ENCODE results near the gene PLEKHA8.
A peak's percentile ranks its signal among the peaks of the same experiment; 100 is the strongest.

PLEKHA8 gene

GRCh38 chr7:30162133-30162532 lies 133.9 kb downstream of the PLEKHA8 start:
- H3K9ac ChIP-seq (ENCODE audit: low read depth, low read length) = no peak overlapping the region
- no peaks in the 10 kb centered on the region for H3K36me3 ChIP-seq (ENCODE audit: insufficient read depth, low read length)
- H3K9me3 ChIP-seq (ENCODE audit: control insufficient read depth, insufficient read depth, low read length) = no peaks in the 10 kb centered on the region
- peaks cover 59% of the 10 kb centered on the region for H3K4me1 ChIP-seq (ENCODE audit: insufficient read depth, low read length)

DNA sequence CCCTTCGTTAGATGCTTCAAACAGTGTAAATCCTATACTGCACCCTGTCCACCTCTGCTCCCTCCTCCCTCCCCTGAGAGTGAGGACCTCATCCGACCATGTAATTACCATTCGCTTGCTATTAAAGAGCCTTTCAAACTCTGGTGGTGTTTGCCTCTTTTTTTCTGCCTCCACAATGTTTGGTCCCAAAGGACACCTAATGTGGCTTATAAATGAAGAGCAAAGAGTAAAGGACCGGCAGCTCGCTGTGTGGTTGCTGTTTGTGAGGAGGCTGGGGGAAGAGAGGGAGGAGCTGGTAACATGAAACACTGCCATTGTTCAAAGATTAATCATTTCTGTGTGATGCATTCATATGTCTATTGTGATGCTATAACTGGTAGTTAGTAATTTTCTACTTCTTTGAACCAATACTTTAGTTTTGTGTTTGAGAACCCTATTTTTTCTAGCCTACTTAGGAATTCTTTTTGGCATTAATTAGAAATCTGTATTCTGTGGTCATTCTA lies 134.5 kb downstream of the PLEKHA8 start:
- Histone ChIP-seq H3K9me3 (ENCODE audit: control insufficient read depth, insufficient read depth, low read length) (no peaks in the 10 kb centered on the region), H3K36me3 (ENCODE audit: insufficient read depth, low read length) (no peaks in the 10 kb centered on the region), H3K9ac (ENCODE audit: low read depth, low read length) (no peak overlapping the region), H3K4me1 (ENCODE audit: insufficient read depth, low read length) (peaks cover 56% of the 10 kb centered on the region)

- peaks cover 58% of the 10 kb centered on the region for H3K4me1 ChIP-seq (ENCODE audit: insufficient read depth, low read length)
- H3K36me3 ChIP-seq (ENCODE audit: insufficient read depth, low read length) = no peaks in the 10 kb centered on the region
- no peak overlapping the region for H3K9ac ChIP-seq (ENCODE audit: low read depth, low read length)
Measured at GRCh38 chr7:30163231-30163894, 135.2 kb downstream of the PLEKHA8 start.

DNA sequence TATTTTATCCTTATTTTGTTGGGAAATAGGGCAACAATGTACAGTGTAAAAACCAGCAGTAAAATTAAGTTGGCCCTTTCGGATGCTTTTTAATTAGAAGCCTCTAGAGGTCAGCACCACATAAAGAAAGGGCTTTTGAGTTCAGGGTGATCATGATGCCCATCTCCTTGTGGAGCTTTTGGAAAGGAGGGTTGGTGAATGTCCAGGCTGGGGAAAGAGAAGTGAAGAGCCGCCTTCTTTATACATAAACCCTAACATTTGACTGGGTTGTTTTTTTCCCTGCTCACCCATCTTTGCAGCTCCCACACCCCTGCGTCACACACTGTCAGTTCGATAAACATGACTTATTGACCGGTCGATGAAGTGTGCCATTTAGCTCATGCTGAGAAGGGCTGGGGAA lies 136.4 kb downstream of the PLEKHA8 start:
- no peak overlapping the region for H3K9ac ChIP-seq (ENCODE audit: low read depth, low read length)
- peaks cover 60% of the 10 kb centered on the region for H3K4me1 ChIP-seq (ENCODE audit: insufficient read depth, low read length)
- no peaks in the 10 kb centered on the region for H3K9me3 ChIP-seq (ENCODE audit: control insufficient read depth, insufficient read depth, low read length)
- H3K36me3 ChIP-seq (ENCODE audit: insufficient read depth, low read length) = no peaks in the 10 kb centered on the region

More at GRCh38 chr7:30163231-30163894, 135.2 kb downstream of the PLEKHA8 start:
- no peaks in the 10 kb centered on the region for H3K9me3 ChIP-seq (ENCODE audit: control insufficient read depth, insufficient read depth, low read length)

DNA sequence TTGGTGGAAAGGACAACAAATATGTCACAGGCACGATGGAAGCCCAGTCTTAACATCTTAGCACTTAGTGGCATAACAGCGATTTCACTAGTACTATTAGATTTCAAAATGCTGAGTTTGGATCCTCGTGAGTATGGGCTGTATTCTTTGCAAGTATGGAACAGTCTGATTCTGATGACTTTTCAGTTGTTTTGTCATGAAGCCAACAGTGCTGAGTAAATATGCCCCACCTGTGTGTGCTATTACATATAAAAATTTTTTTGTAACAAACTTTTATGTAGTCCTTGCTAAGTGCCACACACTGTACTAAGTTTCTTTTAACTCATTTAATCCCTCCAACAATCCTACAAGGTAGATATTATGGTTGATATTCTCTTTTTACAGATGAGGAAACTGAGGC lies 137.4 kb downstream of the PLEKHA8 start:
- H3K9me3 ChIP-seq (ENCODE audit: control insufficient read depth, insufficient read depth, low read length) = no peaks in the 10 kb centered on the region
- no peaks in the 10 kb centered on the region for H3K36me3 ChIP-seq (ENCODE audit: insufficient read depth, low read length)
- no peak overlapping the region for H3K9ac ChIP-seq (ENCODE audit: low read depth, low read length)
- H3K4me1 ChIP-seq (ENCODE audit: insufficient read depth, low read length) = peaks cover 59% of the 10 kb centered on the region

- Histone ChIP-seq H3K9me3 (ENCODE audit: control insufficient read depth, insufficient read depth, low read length) (no peaks in the 10 kb centered on the region), H3K36me3 (ENCODE audit: insufficient read depth, low read length) (no peaks in the 10 kb centered on the region), H3K9ac (ENCODE audit: low read depth, low read length) (no peak overlapping the region), H3K4me1 (ENCODE audit: insufficient read depth, low read length) (peaks cover 58% of the 10 kb centered on the region)
Measured at GRCh38 chr7:30166155-30166840, 138.1 kb downstream of the PLEKHA8 start.

GRCh38 chr7:30166841-30167235 lies 138.6 kb downstream of the PLEKHA8 start:
- peaks cover 53% of the 10 kb centered on the region for H3K4me1 ChIP-seq (ENCODE audit: insufficient read depth, low read length)
- no peak overlapping the region for H3K9ac ChIP-seq (ENCODE audit: low read depth, low read length)
- H3K9me3 ChIP-seq (ENCODE audit: control insufficient read depth, insufficient read depth, low read length) = no peaks in the 10 kb centered on the region
- no peaks in the 10 kb centered on the region for H3K36me3 ChIP-seq (ENCODE audit: insufficient read depth, low read length)

DNA sequence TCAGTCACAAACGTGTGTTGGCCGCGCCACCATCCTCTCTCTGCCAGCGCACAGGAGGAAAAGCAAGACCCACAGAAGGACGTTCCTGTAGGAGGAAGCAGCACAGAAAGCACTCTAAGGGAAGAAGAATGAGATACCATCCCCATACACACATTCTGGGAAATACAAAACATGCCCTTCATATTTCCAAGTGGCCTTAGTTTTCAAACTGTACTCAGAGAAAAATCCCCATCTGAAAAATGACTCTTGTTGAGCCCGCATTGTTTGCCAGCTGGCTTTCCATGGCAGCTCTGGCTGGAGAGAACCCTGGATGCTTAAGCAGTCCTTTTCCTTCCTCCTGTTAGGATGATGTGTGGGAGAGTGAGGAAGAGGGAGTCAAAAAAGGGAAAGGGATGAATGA lies 139.7 kb downstream of the PLEKHA8 start:
- no peaks in the 10 kb centered on the region for H3K9me3 ChIP-seq (ENCODE audit: control insufficient read depth, insufficient read depth, low read length)
- no peak overlapping the region for H3K9ac ChIP-seq (ENCODE audit: low read depth, low read length)
- peaks cover 49% of the 10 kb centered on the region for H3K4me1 ChIP-seq (ENCODE audit: insufficient read depth, low read length)
- no peaks in the 10 kb centered on the region for H3K36me3 ChIP-seq (ENCODE audit: insufficient read depth, low read length)

DNA sequence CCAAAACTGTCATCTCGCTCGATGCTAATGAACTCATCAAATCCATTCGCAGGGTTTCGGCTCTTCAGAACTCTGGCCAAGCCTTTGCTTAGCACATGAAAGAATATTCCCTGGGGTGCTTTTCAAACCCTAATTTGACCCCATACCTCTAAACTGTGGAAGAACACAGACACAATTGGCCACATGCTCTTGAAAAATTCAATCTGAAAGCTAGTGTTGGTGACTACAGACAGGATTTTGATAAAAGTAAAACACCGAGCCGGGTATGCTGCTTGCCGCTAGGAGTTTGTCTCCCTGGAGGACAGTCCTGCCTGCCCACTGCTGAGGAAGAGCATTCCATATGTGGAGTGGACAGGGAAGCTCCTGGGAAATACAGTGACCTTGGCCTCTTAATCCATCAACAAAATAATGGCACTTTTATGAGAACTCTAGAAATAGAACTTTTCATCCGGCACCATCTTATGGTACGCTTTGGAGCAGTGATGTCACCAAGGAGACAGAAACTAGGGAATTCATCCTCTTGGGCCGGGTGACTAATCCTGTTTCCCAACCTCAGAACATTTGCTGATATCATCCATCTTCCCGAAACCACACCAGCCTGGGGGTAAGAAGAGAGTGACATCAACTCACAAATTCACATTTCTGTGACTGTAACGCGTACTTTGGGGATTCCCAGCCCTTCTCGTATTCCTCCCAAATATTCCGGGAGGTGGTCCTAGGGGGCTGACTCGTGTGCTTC lies 140.8 kb downstream of the PLEKHA8 start:
- no peaks in the 10 kb centered on the region for H3K36me3 ChIP-seq (ENCODE audit: insufficient read depth, low read length)
- no peaks in the 10 kb centered on the region for H3K9me3 ChIP-seq (ENCODE audit: control insufficient read depth, insufficient read depth, low read length)
- peak overlapping the region; percentile 4; the same call in 1 of the 2 replicates for H3K9ac ChIP-seq (ENCODE audit: low read depth, low read length)
- H3K4me1 ChIP-seq (ENCODE audit: insufficient read depth, low read length) = peaks cover 40% of the 10 kb centered on the region

- no peaks in the 10 kb centered on the region for H3K9me3 ChIP-seq (ENCODE audit: control insufficient read depth, insufficient read depth, low read length)
- H3K9ac ChIP-seq (ENCODE audit: low read depth, low read length) = no peak overlapping the region
- peaks cover 37% of the 10 kb centered on the region for H3K4me1 ChIP-seq (ENCODE audit: insufficient read depth, low read length)
- no peaks in the 10 kb centered on the region for H3K36me3 ChIP-seq (ENCODE audit: insufficient read depth, low read length)
Measured at GRCh38 chr7:30169579-30169978, 141.4 kb downstream of the PLEKHA8 start.

GRCh38 chr7:30170476-30171205 lies 142.4 kb downstream of the PLEKHA8 start:
- peaks cover 37% of the 10 kb centered on the region for H3K4me1 ChIP-seq (ENCODE audit: insufficient read depth, low read length)
- no peaks in the 10 kb centered on the region for H3K36me3 ChIP-seq (ENCODE audit: insufficient read depth, low read length)
- no peak overlapping the region for H3K9ac ChIP-seq (ENCODE audit: low read depth, low read length)
- no peaks in the 10 kb centered on the region for H3K9me3 ChIP-seq (ENCODE audit: control insufficient read depth, insufficient read depth, low read length)

- Histone ChIP-seq H3K9ac (ENCODE audit: low read depth, low read length) (no peak overlapping the region), H3K9me3 (ENCODE audit: control insufficient read depth, insufficient read depth, low read length) (no peaks in the 10 kb centered on the region), H3K4me1 (ENCODE audit: insufficient read depth, low read length) (peaks cover 30% of the 10 kb centered on the region), H3K36me3 (ENCODE audit: insufficient read depth, low read length) (no peaks in the 10 kb centered on the region)
Measured at GRCh38 chr7:30171766-30172447, 143.7 kb downstream of the PLEKHA8 start.

DNA sequence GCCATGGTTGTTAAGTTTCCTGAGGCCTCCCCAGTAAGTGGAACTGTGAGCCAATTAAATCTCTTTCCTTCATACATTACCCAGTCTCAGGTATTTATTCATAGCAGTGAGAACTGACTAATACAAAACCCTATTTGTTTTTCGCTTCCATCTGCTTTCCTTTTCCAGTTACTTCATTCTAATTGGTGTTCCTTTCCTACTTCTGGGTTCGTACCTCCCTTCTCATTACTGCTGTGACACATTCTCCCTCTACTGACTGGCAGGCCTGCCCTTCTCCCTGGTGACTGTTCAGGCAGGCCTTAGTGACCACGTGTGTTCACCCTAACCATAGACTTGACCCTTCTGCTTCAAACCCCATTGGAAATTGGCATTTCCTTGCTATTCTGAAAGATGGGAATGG lies 144.2 kb downstream of the PLEKHA8 start:
- no peaks in the 10 kb centered on the region for H3K9me3 ChIP-seq (ENCODE audit: control insufficient read depth, insufficient read depth, low read length)
- no peaks in the 10 kb centered on the region for H3K36me3 ChIP-seq (ENCODE audit: insufficient read depth, low read length)
- peaks cover 30% of the 10 kb centered on the region for H3K4me1 ChIP-seq (ENCODE audit: insufficient read depth, low read length)
- H3K9ac ChIP-seq (ENCODE audit: low read depth, low read length) = no peak overlapping the region

Measured in ES-I3 (cell line).